Inflammatory macrophage treated with lipopolysaccharide for 1 hour (primary cell): Measurements from ENCODE around the gene LYVE1.

Experiments used
- DNase-seq, 2 donors: peaks; one replicate each; pipeline ENCODE4 v3.0.0-alpha.2; 2020 to 2022

The LYVE1 gene

DNA sequence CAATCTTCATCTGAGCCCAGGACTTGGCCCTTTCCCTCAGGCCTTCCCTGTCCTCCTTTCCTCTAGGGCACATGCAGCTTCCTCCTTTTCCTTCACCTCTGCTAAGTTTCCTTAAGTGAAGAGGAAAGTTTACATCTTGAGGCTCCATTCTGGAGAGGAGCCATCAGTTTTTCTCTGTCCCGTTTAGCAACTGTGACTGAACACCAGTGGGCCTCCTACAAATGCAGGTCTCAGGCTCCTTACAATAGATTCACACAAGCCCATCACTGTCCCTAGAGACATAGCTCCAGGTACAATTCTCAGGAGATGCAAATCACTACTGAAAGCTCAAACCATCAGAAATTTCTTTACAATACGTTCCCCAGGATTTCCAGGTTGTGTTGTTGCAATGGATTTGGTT is 23.3 kb upstream of the LYVE1 start:
- DNase-seq, result no peak

DNA sequence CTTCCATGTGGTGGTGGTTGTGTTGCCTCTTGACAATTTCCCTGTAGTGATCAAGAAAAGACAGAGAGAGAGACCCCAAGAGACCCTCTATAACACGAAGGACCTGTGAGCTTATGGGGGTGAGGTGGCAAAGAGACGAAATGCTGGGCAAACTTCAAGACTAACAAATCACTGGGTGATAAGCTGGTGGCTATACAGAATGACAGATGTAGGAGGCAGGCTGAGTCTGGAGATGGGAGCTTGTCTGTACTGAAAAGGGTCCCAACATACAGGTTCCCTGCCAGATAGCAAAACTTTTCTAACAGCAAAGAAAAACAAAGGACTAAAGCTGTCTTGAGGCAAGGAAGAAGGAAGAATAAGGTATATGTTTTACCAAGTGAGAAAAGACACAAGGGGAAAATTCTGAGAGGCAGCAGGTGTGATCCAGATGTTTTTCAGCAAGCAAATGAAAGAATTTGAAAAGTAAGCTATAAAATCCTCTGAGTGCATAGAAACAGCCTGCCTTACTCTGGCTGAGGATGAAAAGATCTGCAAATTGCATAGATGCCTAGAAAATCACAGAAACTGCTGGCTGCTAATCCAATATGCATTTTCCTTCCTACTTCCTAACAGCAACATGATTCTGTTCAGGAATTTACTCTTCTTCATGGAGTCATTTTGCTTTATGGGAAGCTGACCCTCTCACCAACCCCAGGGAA is 21.9 kb upstream of the LYVE1 start:
- no peak for DNase-seq

DNA sequence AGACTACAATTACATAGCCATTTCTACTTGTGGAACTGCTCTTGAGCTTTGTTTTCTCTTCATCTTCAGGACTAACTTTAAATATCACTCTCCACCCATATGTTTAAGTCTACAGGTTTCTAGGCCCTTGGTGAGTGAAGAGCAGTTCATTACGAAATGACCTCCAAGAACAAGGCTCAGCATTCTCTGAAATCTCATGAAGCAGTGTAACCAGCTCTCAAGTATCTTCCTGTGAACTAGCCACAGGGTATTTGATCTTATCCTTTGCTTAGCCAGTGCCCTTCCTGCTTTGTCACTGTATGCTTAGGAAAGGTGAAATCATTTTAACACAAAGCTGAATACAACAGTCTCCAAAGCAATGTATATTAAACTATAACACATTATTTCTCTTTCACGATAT is 20.4 kb upstream of the LYVE1 start:
- no peak for DNase-seq

DNA sequence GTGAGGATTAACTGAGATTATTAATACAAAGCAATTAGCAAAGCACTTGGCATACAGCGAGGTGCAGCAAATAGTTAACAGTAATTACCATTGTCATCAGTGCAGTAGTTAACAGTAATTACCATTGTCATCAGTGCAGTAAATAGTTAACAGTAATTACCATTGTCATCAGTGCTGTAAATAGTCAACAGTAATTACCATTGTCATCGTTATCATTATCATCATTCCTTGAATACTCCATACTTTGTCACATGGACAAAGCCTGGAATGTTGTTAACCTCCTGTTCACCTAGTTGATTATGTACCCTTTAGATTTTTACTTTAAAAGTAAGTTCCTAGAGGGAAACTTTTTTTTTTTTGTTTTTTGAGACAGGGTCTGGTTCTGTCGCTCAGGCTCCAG is 19.5 kb upstream of the LYVE1 start:
- DNase-seq, result no peak

DNA sequence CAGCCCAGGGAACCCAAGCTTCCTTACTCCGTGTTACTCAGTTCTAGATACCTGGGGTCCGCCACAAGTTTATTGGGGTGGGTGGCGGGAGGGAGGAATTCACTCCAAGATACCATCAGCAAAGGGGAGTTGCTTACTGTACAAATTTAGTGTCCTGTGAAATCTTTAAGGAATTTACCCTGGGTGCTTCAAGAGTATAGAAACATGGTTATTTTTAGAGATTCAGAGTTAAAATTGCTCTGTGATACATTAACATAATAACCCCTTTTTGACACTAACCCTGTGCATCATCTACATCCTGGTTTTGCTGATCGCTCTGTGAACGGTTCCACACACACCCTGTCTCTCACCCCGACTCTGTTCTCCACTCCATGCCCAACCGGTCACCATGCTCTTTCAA is 18.9 kb upstream of the LYVE1 start:
- DNase-seq, result no peak

DNA sequence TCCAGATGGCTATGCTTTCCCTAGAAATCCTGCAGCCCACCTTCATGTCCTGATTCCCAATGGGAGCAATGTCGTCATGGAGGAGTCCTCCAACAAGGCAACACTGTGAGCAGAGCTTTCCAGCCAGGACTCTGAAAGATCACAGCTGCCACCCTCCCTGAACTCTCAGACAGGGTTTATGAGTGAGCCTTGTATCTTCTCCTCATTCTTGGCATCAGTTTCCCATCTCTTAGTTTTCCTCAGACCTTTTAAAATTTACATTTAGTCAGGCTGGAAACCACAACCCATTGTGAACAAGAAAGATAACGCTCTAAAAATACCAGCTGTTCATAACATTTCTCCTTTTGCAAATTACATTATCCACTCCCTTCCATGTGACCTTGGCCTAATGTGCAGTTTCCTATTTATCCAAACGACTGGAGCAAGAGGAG is 15.6 kb upstream of the LYVE1 start:
- DNase-seq, result no peak

DNA sequence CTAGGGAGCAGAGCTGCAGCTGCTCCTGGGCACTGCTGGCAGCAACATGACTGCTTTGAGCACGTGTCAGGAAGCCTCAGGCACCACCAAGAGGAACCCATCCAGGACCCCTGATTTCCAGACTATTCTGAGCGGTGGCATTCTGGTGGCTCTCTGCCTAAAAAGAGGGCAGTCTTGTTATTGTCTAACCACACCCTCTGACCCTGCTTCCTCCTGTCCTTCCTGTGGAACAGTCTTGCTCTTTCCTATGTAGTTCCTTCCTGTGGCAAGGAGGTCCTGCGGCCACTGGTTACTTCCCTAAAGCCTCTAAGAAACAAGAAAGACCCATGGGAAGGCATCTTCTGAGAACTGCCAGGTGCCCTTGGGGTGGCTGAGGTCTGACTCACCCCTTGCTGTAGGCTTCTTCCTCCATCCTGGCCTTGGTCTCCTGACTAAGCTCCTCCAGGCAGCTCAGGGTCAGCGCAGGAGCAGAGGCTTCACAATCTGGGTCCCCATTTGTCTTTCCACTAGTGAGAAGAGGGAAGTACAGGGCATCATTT is 13.1 kb upstream of the LYVE1 start:
- peak; percentile 59 to 68 for DNase-seq

DNA sequence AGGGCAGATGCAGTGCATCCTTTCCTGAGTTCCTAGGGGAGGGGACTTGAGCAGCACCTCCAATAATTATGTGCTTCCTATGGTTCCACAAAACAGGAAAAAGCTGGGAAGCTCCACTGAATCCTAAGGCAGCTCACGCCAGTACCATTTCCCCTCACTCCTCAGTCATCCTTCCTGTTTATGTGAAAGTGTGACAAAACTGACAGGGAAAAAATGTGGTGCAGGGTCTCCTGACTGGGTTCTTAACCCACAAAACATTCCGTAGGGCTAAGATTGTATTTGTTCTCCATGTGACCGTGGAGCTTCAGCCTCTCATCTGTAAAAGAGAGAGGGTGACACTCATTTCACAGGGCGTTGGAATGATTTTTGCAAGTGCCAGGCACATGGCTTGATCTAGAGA is 12.2 kb upstream of the LYVE1 start:
- no peak for DNase-seq

DNA sequence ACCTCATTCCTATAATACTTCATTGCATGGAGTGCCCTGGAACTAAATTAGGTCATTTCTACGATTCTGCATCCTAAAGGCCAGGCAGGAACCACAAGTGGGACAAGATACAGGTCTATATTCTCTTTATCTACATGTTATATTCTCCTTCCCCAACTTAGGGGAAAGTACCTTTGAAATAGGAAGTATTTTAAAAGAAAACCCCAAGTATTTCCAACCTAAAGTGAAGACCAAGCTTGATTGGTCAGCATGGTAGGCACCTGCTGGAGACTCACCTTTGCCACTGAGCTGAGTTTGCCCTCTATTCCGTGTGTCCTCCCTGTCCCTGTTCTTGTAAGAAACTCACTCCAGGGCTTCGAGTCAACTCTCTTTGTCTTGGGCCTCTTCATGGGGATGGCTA is 11.2 kb upstream of the LYVE1 start:
- DNase-seq, result no peak

DNA sequence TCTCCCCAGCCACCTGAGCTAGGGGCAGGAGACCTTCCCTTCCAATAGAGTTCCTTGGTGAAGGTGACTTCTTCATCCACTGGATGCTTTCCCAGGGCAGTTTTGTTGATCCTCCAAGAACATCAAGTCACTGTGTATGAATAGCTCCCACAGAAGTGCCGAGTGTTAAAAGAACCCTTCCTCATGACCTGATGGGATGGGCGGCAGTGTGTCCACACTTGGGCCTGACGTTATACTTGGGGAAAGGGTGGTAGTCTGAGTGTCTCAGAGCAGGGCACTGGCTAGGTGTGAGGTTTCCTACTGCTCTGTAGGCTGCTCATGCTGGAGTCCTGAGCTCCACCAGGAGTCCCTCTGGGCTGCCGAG is 7.6 kb upstream of the LYVE1 start:
- no peak for DNase-seq

DNA sequence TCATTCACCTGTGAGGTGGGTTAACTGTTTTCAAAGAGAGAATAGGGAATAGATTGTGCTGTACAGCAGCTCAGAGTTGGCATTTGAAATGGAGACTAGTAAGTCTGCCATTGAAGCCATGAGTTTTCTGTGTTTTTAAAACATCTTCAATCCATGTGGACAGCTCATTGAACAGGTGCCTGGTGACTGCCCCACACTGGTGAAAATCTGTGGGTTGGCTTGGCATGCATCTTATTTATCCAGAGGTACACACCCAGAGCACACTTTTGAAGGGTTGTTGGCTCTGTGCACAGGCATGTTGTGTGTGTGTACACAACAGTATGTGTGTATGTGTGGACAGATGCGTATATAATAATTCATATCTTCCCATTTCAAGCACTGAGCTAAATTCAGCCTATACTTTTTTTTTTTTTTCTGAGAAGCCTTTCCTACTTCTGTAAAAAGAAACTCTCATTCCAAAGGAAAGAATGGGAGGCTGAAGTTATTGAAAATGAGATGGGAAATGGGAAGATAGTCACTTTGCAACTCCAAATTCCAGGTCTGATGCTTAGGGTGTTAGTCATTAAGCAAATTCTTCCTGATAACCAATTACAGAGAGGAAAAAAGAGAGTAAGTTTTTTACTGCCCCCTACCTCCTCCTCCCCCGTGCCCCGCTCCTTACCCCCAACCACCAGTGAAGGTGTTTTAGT is 7.0 kb upstream of the LYVE1 start:
- DNase-seq, result no peak

DNA sequence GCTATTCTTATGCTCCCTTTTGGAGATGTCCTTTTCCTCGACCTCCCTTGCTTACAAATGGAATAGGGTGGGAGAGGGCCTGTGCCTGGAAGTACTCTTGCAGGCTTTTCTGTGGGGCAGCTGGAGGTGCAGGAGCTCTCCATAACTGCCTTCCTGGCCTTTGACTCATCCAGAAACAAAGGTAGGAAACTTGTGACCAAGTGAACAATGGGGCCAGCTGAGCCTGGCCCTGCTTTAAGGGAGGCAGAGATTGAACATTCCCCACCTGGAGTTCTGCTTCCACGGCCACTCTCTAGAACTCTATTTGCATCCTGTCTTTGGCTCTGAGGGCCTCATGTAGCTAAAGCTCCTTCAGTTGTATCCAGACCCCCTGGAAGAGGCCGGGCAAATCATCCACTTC is 5.1 kb upstream of the LYVE1 start:
- DNase-seq, result no peak

DNA sequence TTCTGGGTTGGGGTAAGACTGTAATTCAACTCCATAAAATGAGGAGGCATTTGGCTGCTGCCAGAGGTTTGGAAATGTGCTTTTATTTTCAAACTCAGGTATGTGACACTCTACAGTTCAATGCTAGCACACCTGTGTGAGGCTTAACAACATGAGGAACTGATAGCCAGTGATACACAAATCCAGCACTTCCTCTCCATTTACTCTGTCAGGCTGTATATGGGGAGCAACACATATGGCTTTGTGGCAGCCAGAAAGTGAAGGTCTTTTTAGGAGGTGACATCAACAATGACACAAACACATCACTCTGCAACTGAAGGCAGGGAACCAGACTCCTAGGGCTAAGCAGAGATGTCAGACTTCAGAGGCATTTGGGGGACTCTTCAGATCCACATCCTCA is 4.6 kb upstream of the LYVE1 start:
- no peak for DNase-seq

DNA sequence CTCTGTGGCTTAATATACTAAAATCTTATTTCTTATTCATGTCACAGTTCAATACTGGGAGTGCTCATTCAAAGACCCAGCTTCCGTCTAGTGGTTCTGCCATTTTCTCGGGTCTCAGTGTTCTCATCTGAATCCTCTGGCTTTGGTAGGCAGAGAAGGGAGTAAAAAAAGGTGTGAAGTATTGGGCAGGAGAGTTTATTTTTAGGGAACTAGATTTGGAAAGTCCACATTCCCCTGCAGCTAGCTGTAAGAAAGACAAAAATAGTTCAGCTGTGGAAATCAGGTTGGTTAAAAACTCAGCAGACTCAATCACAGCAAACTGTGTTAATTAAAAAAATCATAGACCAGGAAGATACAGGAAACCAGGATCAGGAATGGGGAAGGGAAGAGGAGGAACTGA is 4.1 kb upstream of the LYVE1 start:
- DNase-seq, result no peak

DNA sequence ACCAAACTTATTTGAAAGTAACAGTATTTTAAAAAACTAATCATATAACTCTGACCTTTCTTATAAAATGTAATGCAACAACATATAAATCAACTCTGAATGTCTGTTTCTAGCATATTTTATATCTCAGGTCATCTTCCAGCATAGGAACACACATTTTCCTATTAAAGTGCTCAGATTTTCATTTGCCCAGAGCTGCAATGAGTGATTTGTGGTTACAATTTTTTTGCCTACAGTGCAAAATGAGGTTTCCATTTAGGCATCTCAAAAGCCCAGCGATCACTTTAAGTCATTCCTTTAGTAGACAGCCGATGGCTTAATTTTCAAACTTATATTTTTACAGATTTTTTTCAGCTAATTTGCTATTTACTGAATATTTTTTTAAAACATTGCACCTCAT is 1.0 kb downstream of the LYVE1 start:
- DNase-seq, result no peak

DNA sequence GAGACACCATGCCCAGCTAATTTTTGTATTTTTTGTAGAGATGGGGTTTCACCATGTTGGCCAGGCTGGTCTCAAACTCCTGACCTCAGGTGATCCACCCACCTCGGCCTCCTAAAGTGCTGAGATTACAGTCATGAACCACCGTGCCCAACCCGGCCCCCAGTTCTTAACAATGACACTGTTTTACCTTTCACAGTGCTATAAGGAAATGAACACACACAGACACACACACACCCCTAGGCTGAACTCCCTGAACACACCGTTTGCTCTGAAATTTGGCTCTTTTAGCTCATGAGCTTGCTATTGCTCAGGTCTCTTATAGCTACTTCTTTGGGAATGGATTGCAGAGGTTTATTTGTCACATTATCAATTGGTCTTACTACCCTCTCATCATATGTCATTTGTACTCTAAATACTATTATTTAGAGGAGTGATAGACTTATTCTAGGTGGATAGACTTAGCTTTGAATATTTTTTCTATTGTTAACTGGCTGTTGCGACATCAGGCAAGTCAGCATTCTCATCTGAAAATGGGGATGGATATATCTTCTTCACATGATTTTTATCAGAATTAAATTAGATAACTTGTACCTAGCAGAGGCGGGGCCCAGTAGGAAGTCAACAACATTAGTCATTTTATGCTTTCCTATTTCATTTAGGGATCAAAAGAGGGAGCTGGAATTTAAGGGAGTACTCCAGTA is 2.1 kb downstream of the LYVE1 start:
- DNase-seq, result no peak

DNA sequence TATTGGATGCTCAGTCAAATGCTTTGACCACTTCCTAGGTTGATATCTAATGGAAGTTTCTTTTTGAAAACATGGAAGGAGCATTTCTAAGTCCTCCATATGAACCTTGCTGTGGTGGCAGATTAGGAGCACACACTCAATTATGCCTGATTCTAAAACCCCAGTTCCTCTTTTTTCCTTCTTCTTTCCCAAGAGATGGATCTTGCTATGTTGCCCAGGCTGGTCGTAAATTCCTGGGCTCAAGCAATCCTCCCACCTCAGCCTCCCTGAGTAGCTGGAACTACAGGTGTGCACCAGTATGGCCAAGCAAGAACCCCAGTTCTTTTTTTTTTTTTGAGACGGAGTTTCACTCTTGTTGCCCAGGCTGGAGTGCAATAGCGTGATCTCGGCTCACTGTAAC is 3.0 kb downstream of the LYVE1 start:
- no peak for DNase-seq

DNA sequence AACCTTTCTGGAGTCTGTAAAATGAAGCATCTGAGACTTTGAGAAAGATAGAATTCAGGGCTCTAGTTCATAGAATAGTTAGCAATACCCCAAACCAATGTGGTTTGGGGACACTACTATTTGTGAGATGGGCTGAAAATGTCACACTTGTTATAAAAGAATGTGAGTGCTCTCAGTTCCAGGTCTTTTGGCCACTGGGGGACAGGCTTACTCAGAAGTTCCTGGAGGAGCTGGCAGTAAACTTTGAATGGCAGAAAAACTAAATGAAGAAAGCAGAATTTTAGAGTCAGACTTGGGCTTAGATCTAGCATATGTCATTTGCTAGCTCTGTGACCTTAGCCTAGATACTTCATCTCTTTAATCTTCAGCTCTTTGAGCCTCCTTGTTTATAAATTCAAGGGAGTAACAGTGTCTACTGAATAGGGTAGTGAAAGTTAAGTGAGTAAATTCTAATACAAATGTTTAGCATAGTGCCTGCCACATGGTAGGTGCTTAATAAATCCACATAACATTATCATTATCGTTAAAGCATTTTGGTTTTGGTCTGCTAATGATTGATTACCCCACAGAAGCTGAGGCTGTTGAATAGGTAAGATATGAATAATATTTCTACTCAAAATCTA is 3.7 kb downstream of the LYVE1 start:
- peak in 1 of 2 donors; percentile 31 for DNase-seq

DNA sequence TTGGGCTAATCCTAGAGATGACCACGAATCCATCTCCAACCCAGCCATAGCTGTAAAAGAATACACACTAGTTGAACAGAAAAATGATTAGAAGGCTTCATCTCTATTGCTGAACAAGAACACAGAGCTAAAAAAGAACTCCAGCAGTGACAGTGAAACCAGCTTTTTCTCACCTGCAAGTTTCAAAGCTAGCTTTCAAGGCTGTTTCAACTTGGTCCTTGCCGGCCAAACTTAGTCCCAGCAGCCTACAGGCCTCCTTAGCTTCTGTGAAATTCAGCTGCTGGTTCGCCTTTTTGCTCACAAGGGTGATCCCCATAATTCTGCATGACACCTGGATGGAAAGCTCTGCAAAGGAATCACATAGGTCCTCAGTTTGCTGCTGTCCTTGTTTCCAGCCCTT is 4.4 kb downstream of the LYVE1 start:
- DNase-seq, result no peak

DNA sequence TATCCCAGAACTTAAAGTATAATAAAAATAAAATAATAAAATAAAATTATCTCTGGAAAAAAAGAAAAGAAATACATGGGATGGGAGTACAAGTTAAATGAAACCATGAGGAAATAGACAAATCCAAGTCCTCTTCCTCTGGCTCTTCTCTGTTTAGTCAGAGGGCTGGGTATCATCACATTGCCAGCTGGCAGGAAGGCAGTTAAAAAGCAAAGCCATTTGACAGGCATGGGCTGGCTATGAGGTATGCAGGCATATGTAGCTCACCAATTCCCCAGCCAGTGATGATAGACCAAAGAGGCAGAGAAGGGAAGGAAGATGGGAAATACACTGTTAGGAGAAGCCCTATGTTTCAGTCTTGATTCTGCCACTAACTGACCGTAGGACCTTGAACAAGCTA is 6.5 kb downstream of the LYVE1 start:
- DNase-seq, result no peak

DNA sequence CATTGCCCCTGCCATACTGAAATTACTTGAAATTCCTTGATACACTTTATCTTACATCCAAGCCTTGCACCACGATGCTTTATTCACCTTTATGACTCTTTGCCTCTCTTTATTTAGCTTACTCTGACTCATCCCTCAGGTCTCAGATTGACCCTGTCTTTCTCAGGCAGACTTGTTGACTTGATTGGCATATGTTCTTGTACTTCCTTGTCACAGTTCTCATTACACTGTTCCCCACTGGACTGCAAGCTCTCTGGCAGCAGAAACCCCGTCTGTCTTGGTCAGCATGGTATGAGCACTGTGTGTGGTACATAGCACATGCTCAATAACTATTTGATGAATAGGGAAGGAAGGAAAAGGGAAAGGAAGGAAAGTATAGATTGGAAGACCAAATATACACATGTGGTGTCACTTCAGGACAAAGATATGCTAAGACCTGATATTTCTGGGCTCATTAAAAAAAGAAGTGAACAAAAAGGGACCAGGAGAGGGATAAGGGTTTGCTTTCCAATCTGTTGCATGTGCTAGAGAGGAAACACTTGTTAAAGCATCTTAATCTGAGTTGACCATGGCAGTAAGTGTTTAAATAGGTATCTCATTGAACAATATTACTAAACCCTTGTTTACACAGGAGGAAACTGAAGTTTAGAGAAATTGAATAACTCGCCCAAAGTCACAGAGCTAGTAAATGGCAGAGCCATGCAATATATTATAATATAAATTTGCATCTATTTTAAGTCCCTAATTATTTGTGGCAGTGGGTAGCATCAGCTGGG is 7.2 kb downstream of the LYVE1 start:
- DNase-seq, result no peak

DNA sequence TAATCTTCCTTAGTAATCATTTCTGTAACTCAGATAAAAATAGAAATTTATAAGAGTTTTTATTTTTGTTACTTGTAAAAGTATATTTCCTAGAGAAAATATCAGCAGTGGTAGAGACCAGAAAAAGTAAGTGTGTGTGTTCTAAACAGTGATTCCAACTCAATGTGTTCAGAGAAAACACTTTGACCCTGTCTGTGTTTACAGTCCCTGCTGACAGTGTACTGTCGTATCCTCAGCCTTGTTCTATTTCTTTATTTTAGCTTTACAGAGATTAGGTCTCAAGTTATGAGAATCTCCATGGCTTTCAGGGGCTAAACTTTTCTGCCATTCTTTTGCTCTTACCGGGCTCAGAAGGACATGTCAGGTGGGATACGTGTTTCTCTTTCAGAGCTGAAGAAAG is 10.2 kb downstream of the LYVE1 start:
- no peak for DNase-seq

DNA sequence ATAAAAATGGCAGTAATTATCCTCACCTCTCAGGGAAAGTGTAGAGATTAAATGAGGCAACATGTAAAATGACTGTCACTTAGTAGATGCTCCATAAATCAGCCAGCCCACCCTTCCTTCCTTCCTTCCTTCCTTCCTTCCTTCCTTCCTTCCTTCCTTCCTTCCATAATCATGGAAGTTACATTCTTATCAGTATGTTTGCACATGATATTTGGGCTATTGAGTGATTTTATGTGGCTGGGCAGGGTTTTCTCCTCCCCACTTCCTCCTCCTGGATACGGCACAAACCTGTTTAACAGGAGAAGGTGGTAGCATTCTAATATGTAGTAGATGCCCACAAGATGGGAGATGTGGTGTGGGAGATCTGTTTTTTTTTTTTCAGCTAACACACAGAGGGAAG is 11.9 kb downstream of the LYVE1 start:
- DNase-seq, result no peak
